GM18907 (cell line): Measurements from ENCODE around the gene XDH.

Source experiments
- ATAC-seq: cut with Tn5 transposase; IDR thresholded peaks from one replicate; pipeline ENCODE4 v1.9.1; 2021; ENCODE audit warnings: mild to moderate bottlenecking, moderate library complexity; ENCODE audit not compliant: unreplicated experiment

Gene XDH

GRCh38 chr2:31404302-31404701, 10.2 kb downstream of the XDH start:
- no peak for ATAC-seq

- ATAC-seq = no peak
Measured at GRCh38 chr2:31402388-31402787, 12.2 kb downstream of the XDH start.

DNA sequence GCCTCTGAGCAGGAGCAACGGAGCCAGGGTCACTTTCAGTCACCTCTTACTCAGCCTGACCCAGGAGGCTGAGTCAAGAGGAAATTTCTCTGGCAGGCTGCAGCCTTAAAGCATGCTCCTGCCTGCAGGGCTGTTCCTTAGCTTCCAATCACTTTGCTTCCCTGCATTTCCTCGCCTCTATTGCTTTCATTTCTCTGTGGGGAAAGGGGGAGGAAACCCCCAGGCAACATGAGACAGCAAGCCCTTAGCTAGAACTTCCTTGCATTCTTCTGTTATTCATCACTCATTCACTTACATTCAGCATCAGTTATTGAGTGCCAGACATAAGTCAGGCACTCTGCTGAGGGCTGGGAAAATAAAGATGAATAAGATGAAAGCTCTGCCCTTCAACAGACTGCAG, 13.0 kb downstream of the XDH start:
- no peak for ATAC-seq

GRCh38 chr2:31398881-31399280, 15.7 kb downstream of the XDH start:
- ATAC-seq = no peak

DNA sequence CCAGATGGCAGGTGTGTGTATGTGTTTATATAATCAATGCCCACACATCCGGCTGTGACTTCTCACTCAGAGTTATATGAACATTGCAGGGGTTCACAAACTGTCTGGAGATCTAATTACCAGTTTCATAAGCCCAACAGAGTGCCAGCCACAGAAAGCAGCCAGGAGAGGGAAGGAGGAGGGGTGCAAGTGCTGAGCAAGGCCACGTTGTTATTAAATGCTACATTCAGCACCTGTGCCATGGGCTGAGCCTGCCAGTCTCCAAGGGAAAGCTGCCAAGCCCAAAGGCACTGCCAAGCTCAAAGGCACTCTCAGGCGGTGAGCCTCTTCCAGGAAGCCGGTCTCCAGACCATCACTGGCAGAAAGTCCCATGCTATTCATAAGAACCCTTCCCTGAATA, 17.4 kb downstream of the XDH start:
- no peak for ATAC-seq

DNA sequence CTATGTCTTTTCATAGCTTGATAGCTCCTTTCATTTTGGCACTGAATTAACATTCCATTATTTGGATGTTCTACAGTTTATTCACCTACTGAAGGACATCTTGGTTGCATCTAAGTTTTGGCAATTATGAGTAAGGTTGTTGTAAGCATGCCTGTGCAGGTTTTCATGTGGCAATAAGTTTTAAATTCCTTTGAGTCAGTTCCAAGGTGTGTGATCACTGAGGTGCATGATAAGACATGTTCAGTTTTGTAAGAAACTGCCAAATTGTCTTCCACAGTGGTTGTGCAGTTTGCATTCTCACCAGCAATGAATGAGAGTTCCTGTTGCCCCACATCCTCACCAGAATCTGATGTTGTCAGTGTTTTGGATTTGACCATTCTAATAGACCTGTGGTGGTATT, 24.2 kb downstream of the XDH start:
- no peak for ATAC-seq

GRCh38 chr2:31388736-31389135, 25.8 kb downstream of the XDH start:
- no peak for ATAC-seq

- ATAC-seq = no peak
Measured at GRCh38 chr2:31387850-31388249, 26.7 kb downstream of the XDH start.

- no peak for ATAC-seq
Measured at GRCh38 chr2:31386648-31387047, 27.9 kb downstream of the XDH start.

DNA sequence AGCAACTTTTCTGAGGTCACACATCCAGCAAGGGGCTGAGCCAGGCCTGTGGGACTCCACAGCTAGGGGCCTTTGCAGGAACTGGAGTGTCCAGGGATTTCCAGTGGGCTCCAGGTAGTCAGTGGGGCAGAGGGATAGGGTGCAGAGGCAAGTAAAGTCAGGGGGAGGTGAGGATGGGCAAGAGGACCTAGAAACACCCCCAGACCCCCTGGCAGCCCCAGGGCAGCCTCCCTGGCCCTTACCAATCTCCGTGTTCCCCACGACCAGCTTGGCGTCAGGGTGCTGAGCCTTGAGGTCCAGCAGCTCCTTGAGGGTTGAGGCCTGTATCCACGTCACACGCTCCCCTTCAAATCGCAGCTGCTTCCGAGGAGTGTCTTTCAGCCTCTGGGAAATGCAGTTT, 28.4 kb downstream of the XDH start:
- ATAC-seq = no peak

- no peak for ATAC-seq
Measured at GRCh38 chr2:31384771-31385276, 29.7 kb downstream of the XDH start.

- ATAC-seq = no peak
Measured at GRCh38 chr2:31384351-31384750, 30.2 kb downstream of the XDH start.

- no peak for ATAC-seq
Measured at GRCh38 chr2:31383471-31384153, 30.9 kb downstream of the XDH start.

GRCh38 chr2:31382452-31383120, 32.0 kb downstream of the XDH start:
- no peak for ATAC-seq

DNA sequence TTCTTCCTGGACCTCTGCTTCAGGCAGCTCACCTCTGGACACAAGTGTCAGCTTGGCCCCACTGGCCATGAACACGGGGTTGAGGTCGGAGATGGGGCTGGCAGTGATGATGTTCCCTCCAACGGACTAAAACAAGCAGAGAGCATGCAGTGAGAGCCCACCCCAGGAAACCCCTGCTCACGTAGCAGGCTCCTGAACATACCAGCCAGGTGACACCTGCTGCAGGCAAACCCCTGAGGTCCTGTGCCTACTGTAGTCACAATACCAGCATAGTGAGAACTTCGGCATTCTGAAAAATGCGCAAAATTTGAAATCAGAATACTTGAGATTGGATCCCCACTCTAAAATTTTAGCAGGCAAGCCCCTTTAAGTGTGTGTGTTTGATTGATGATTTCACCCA, 32.9 kb downstream of the XDH start:
- ATAC-seq = no peak

DNA sequence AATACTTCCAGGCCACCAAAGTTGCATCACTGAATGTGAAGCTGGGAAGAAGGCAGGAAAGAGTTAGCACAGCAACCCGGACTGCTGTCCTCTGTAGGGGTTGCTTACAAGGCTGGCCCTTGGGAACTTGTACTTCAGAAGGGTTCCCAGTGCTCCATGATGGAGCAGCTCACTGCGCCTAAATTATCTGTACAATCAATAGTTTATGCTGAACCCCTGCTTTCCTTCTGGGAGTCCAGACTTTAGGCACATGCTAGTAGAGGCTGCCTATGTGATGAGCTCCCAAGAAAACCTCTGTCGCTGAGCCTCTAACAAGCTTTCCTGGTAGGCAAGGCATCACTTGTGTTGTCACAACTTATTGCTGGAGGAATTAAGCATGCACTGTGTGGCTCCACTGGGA, 34.3 kb downstream of the XDH start:
- no peak for ATAC-seq

DNA sequence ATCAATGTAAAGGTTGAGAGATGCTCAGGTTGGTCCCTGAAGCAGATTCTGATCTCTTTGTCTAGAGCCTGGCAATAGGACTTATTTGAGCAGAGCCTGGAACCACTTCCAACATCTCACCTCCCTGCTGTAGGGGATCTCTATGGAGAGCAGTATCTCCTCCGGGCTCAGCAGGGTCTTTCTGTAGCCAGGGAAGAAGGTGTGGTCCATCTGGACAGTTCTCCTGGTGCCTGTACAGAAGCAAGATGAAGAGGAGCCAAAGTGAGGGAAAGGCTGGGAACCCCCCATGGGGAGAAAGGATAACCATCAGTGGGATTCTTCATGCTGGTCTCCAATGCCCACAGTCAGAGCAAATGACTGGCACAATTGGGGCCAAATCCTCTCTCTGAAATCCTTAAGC, 34.8 kb downstream of the XDH start:
- no peak for ATAC-seq

DNA sequence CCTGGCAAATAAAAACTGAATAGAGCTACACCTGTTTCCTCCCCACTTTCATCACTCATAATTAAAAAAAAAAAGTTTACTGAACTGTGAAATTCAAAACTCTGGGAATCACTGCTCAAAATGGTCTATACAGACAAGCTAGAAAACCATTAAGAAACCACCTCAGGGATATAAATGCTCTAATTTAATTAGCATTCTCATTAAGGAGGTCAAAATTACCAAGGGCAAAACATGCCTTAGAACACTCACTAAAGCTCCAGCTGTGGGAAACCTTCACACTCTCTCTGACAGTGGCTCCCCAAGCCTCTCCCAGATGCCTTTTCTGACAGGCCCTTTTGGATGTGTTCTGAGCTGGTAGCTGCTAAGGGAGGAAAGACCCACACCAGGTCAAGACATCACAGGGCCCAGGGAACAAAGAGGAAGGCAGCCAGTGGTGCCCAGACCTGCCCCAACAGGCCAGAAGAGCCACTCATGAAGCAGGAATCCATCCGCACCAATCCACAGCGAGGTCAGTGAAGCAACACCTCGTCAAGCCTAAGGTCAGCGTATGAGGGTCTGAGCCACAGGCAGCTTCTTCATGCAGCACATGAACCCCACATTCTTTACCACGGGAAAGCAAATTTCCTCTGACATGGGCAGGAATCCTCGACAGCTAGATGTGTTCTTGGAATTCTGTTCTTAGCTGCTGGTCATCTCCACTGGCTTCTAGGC, 35.6 kb downstream of the XDH start:
- ATAC-seq = no peak

GRCh38 chr2:31378389-31378788, 36.2 kb downstream of the XDH start:
- ATAC-seq = no peak

DNA sequence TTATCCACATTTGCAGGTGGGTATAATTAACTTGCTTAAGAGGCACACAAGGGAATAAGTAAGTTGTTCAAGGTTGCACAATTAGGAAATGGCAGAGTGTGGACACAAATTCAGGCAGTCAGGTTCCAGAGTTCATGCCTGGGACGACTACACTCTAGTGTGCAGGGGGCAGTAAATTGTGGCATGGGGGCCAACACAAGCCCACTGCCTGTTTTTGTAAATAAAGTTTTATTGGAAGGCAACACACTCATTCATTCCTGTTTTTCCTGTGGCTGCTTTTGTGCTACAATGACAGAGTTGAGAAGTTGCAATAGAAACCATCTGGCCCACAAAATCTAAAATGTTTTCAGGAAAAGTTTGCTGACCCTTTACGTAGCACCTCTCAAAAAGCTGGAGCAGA, 41.4 kb downstream of the XDH start:
- no peak for ATAC-seq

DNA sequence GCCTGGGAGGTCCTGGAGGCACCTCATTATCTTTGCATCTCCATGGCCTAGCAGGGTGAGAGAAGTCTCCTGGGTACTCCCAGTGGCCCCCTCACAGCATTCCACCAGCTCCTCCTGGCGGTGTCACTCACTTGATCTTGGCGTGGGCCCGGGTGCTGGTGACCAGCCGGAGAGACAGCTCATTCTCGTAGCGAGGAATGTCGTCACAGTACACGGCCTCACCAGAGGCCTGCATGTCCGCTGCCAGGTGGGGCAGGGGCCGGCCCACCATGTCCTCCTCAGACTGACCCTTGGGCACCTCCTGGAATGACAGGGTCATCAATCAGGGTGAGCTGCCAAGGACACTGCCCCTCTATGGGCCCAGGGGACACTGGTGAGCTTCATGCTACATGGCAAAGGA, 42.4 kb downstream of the XDH start:
- no peak for ATAC-seq

GRCh38 chr2:31371691-31372090, 42.9 kb downstream of the XDH start:
- ATAC-seq = no peak
